ENCODE data around the gene S100A1. TPM values are rescaled to one million over a fixed set of nuclear protein-coding genes. Genes with fewer than 3 reads are reported as not detected.
A peak's percentile ranks its signal among the peaks of the same experiment; 100 is the strongest.

Gene S100A1
- total and polyA plus RNA-seq, 12 donors: 685 to 3,035 (median 2,343) TPM

GRCh38 chr1:153610811-153611301 lies 17.4 kb upstream of the S100A1 start:
- no peak for DNase-seq
- intact Hi-C loops (cut with DNase I): loop anchor here in 2 of 10 donors (5.0 to 10.0 kb wide), 2 partner anchors 76 to 79 kb away; partner anchors contain the start of gene S100A6 (in 1 of the 2)
- H3K27ac ChIP-seq: peak overlapping the region; percentile 83 to 99 (median 96)
- peaks cover 0 to 21% (median 14%) of the 10 kb centered on the region in 9 donors for H3K36me3 ChIP-seq
- H3K27me3 ChIP-seq: no peaks in the 10 kb centered on the region
- no peaks in the 10 kb centered on the region for H3K9me3 ChIP-seq
- 88 to 90% methylated on average over 7 of the region's 7 CpGs for WGBS, 2 donors
- H3K4me1 ChIP-seq: peaks cover 10 to 57% (median 35%) of the 10 kb centered on the region in 9 donors
- ATAC-seq: no peak
- TF ChIP-seq, protein P1, sequence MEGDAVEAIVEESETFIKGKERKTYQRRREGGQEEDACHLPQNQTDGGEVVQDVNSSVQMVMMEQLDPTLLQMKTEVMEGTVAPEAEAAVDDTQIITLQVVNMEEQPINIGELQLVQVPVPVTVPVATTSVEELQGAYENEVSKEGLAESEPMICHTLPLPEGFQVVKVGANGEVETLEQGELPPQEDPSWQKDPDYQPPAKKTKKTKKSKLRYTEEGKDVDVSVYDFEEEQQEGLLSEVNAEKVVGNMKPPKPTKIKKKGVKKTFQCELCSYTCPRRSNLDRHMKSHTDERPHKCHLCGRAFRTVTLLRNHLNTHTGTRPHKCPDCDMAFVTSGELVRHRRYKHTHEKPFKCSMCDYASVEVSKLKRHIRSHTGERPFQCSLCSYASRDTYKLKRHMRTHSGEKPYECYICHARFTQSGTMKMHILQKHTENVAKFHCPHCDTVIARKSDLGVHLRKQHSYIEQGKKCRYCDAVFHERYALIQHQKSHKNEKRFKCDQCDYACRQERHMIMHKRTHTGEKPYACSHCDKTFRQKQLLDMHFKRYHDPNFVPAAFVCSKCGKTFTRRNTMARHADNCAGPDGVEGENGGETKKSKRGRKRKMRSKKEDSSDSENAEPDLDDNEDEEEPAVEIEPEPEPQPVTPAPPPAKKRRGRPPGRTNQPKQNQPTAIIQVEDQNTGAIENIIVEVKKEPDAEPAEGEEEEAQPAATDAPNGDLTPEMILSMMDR (IDR thresholded peaks at IDR 0.05): no peak
- peak overlapping the region in 1 of 10 donors; percentile 1 for H3K4me3 ChIP-seq

GRCh38 chr1:153611356-153611755 lies 16.9 kb upstream of the S100A1 start:
- no peaks in the 10 kb centered on the region for H3K27me3 ChIP-seq
- TF ChIP-seq, protein P1 (IDR thresholded peaks at IDR 0.05): no peak
- H3K9me3 ChIP-seq: no peaks in the 10 kb centered on the region
- ATAC-seq (no peak), DNase-seq (no peak)
- intact Hi-C loops (cut with DNase I): loop anchor here in 2 of 10 donors (5.0 to 10.0 kb wide), 2 partner anchors 77 to 79 kb away; partner anchors contain the start of gene S100A6 (in 1 of the 2)
- WGBS, 2 donors: 86 to 90% methylated on average over 1 of the region's 1 CpG
- peak overlapping the region in 4 of 10 donors; percentile 6 to 67 (median 62) for H3K4me3 ChIP-seq
- H3K36me3 ChIP-seq: peaks cover 0 to 16% (median 14%) of the 10 kb centered on the region in 9 donors
- H3K27ac ChIP-seq: peak overlapping the region in 4 of 10 donors; percentile 95 to 99 (median 98)
- H3K4me1 ChIP-seq: peaks cover 10 to 61% (median 35%) of the 10 kb centered on the region in 9 donors

GRCh38 chr1:153612111-153612754 lies 16.0 kb upstream of the S100A1 start:
- Histone ChIP-seq H3K27me3 (no peaks in the 10 kb centered on the region), H3K9me3 (no peaks in the 10 kb centered on the region)
- intact Hi-C loops (cut with DNase I): loop anchor here in 2 of 10 donors (5.0 to 10.0 kb wide), 2 partner anchors 77 to 80 kb away; partner anchors contain the start of gene S100A6 (in 1 of the 2)

More at GRCh38 chr1:153612111-153612754, 16.0 kb upstream of the S100A1 start:
- DNase-seq: no peak
- peaks cover 10 to 66% (median 36%) of the 10 kb centered on the region in 9 donors for H3K4me1 ChIP-seq
- peaks cover 0 to 8% (median 6%) of the 10 kb centered on the region in 9 donors for H3K36me3 ChIP-seq
- H3K4me3 ChIP-seq: peak overlapping the region; percentile 30 to 67 (median 58)
- WGBS, 2 donors: 31 to 55% methylated on average over 11 of the region's 11 CpGs
- peak overlapping the region; percentile 41 to 91 (median 86) for H3K27ac ChIP-seq
- peak in 1 of 8 donors; percentile 12 for ATAC-seq
- TF ChIP-seq, protein P1 (IDR thresholded peaks at IDR 0.05): no peak
